CD4-positive, alpha-beta memory T cell (primary cell): Measurements from ENCODE around the gene SP9. TPM values are rescaled to one million over a fixed set of nuclear protein-coding genes. Genes with fewer than 3 reads are reported as not detected.

Experiments used
- CTCF ChIA-PET: fragments of 350-600 bp; sonication (Branson Sonifier 250); formaldehyde crosslinking; loops from one replicate; lab custom pipeline; 2021; ENCODE audit warnings: inconsistent platforms; ENCODE audit not compliant: partially characterized antibody; lab: Charles Lee
- POLR2A ChIA-PET: fragments of 350-600 bp; sonication (Branson Sonifier 250); formaldehyde crosslinking; loops from one replicate; lab custom pipeline; 2021; ENCODE audit not compliant: partially characterized antibody; lab: Charles Lee
- DNase-seq, 5 donors: peaks; one replicate each; pipeline versions ENCODE4 v3.0.0 to v3.0.0-alpha.2; 2020 to 2022; ENCODE audit warnings: mixed read lengths in 1 of 5
- H3K27ac ChIP-seq: one replicate; pipeline ENCODE4 v1.7.0; 2013; ENCODE audit warnings: low read depth, low read length
- H3K27me3 ChIP-seq: 2 replicates; pipeline ENCODE4 v1.7.0; 2013; ENCODE audit warnings: mild to moderate bottlenecking, low read length, moderate library complexity; ENCODE audit not compliant: insufficient read depth
- H3K36me3 ChIP-seq: 2 replicates; pipeline ENCODE4 v1.7.0; 2013; ENCODE audit warnings: mild to moderate bottlenecking, low read length, moderate library complexity; ENCODE audit not compliant: insufficient read depth
- H3K4me1 ChIP-seq: 2 replicates; pipeline ENCODE4 v1.7.0; 2013; ENCODE audit warnings: mild to moderate bottlenecking, low read length, moderate library complexity; ENCODE audit not compliant: insufficient read depth
- H3K4me3 ChIP-seq, 2 donors: one replicate each; pipeline ENCODE4 v1.7.0; 2013; ENCODE audit warnings: low read length in 2 of 2, mild to moderate bottlenecking in 1 of 2
- H3K9me3 ChIP-seq, 2 donors: one replicate each; pipeline ENCODE4 v1.7.0; 2013; ENCODE audit warnings: low read length in 2 of 2, control low read depth in 1 of 2; ENCODE audit not compliant: control insufficient read depth in 1 of 2
- H3K27ac Mint-ChIP-seq, 7 donors: one replicate each; pipeline ENCODE4 v1.8.0; 2020 to 2021; ENCODE audit warnings: mixed read lengths in 7 of 7, mild to moderate bottlenecking in 6 of 7, inconsistent platforms in 3 of 7, moderate library complexity in 3 of 7
- H3K27me3 Mint-ChIP-seq, 2 donors: one replicate each; pipeline ENCODE4 v1.8.0; 2020 to 2021; ENCODE audit warnings: mixed read lengths in 2 of 2
- H3K36me3 Mint-ChIP-seq, 2 donors: one replicate each; pipeline ENCODE4 v1.8.0; 2020 to 2021; ENCODE audit warnings: mixed read lengths in 2 of 2, inconsistent platforms in 1 of 2, mild to moderate bottlenecking in 1 of 2
- H3K4me1 Mint-ChIP-seq, 4 donors: one replicate each; pipeline ENCODE4 v1.8.0; 2020 to 2021; ENCODE audit warnings: mixed read lengths in 4 of 4, mild to moderate bottlenecking in 1 of 4
- H3K4me3 Mint-ChIP-seq, 8 donors: one replicate each; pipeline ENCODE4 v1.8.0; 2020 to 2021; ENCODE audit warnings: mixed read lengths in 8 of 8, mild to moderate bottlenecking in 7 of 8, moderate library complexity in 6 of 8, inconsistent platforms in 3 of 8
- H3K9me3 Mint-ChIP-seq, 8 donors: one replicate each; pipeline ENCODE4 v1.8.0; 2020 to 2021; ENCODE audit warnings: mixed read lengths in 8 of 8, mild to moderate bottlenecking in 5 of 8, inconsistent platforms in 3 of 8, moderate library complexity in 1 of 8
- intact Hi-C: fragments of 100-400 bp; cut with micrococcal nuclease; formaldehyde crosslinking; loops from one replicate; pipeline ENCODE4 v1.15.1; 2023
- polyA plus RNA-seq, 2 donors: library from polyadenylated mRNA; unstranded; fragments of 300-500 nt; fragmentation: Illumina TruSeq; gene quantifications; one replicate each; pipeline ENCODE4 v1.2.3, GENCODE V29; 2021
- total RNA-seq, 2 experiments: library from RNA; stranded (reverse); gene quantifications; one replicate each; pipeline ENCODE4 v1.2.3, GENCODE V29; 2021

SP9 gene
- total and polyA plus RNA-seq, 4 experiments from 2014 or later: not detected

GRCh38 chr2:174383796-174384195 is 49.0 kb downstream of the SP9 start:
- no peak overlapping the region for H3K27ac ChIP-seq
- no peak overlapping the region for H3K4me3 ChIP-seq
- no peaks in the 10 kb centered on the region for H3K9me3 ChIP-seq
- ChIA-PET POLR2A (no interaction called here), CTCF (no interaction called here)
- H3K9me3 Mint-ChIP-seq: no peaks in the 10 kb centered on the region
- peaks cover 31% of the 10 kb centered on the region for H3K36me3 ChIP-seq
- no peak overlapping the region for H3K27ac Mint-ChIP-seq
- H3K4me1 Mint-ChIP-seq: peaks cover 9 to 21% (median 18%) of the 10 kb centered on the region in 4 donors
- intact Hi-C loops: no loop called here
- peaks cover 3% of the 10 kb centered on the region for H3K4me1 ChIP-seq
- DNase-seq: no peak
- H3K36me3 Mint-ChIP-seq: peaks cover 54 to 67% of the 10 kb centered on the region in 2 donors
- no peaks in the 10 kb centered on the region for H3K27me3 Mint-ChIP-seq
- no peaks in the 10 kb centered on the region for H3K27me3 ChIP-seq
- peak overlapping the region in 1 of 8 donors; percentile 2 for H3K4me3 Mint-ChIP-seq

GRCh38 chr2:174385201-174385600 is 50.4 kb downstream of the SP9 start:
- intact Hi-C loops: no loop called here
- no peaks in the 10 kb centered on the region for H3K9me3 Mint-ChIP-seq
- H3K27me3 Mint-ChIP-seq: no peaks in the 10 kb centered on the region
- no peaks in the 10 kb centered on the region for H3K9me3 ChIP-seq
- ChIA-PET CTCF (no interaction called here), POLR2A (no interaction called here)
- H3K27me3 ChIP-seq: no peaks in the 10 kb centered on the region
- no peak overlapping the region for H3K27ac ChIP-seq
- no peak overlapping the region for H3K4me3 ChIP-seq
- H3K4me3 Mint-ChIP-seq: no peak overlapping the region
- H3K4me1 Mint-ChIP-seq: peaks cover 16 to 34% (median 26%) of the 10 kb centered on the region in 4 donors
- peaks cover 55 to 71% of the 10 kb centered on the region in 2 donors for H3K36me3 Mint-ChIP-seq
- H3K27ac Mint-ChIP-seq: no peak overlapping the region
- peaks cover 11% of the 10 kb centered on the region for H3K4me1 ChIP-seq
- DNase-seq: no peak
- peaks cover 27% of the 10 kb centered on the region for H3K36me3 ChIP-seq

Other genes starting within 250 kb of the SP9 start
- 10 to 100 TPM; 31.1 to 31.2 TPM for gene OLA1, start 86.4 kb upstream of the SP9 start, total RNA-seq
- 10 to 100 TPM; 56.6 to 77.1 TPM for gene OLA1, start 86.4 kb upstream of the SP9 start, polyA plus RNA-seq
- gene SCRN3, start 60.8 kb downstream of the SP9 start, total RNA-seq: 10 to 100 TPM; 14.7 to 15.2 TPM
- 10 to 100 TPM; 10.8 to 11.7 TPM for gene SCRN3, start 60.8 kb downstream of the SP9 start, polyA plus RNA-seq
- gene GPR155, start 152.1 kb downstream of the SP9 start, total RNA-seq: 10 to 100 TPM; 18.2 to 20.4 TPM
- 10 to 100 TPM in 1 of 2 donors, 1 to 10 TPM in 1; 7.5 to 10.6 TPM for gene GPR155, start 152.1 kb downstream of the SP9 start, polyA plus RNA-seq